ENCODE results near the gene RSBN1.

Gene RSBN1

GRCh38 chr1:113811888-113812660 lies at the start of gene RSBN1 (continued):
- TF ChIP-seq ZNF148 (tag by site-specific recombination; IDR thresholded peaks at IDR 0.05; ENCODE audit: borderline replicate concordance) (no peak), ZSCAN16 (tag by site-specific recombination; IDR thresholded peaks at IDR 0.05) (no peak), ZNF221 (tag by site-specific recombination; IDR thresholded peaks at IDR 0.05; ENCODE audit: borderline replicate concordance) (no peak), HOXA7 (CRISPR knock-in tag; IDR thresholded peaks at IDR 0.05; ENCODE audit: borderline replicate concordance) (no peak), ZNF394 (tag by site-specific recombination; IDR thresholded peaks at IDR 0.05; ENCODE audit: borderline replicate concordance) (peak; percentile 59; the same call in 1 of the 2 replicates), ZNF146 (tag by site-specific recombination; IDR thresholded peaks at IDR 0.05) (0 out of 2 replicates have a peak, but pooled peaks have one; percentile 7), ZBTB44 (tag by site-specific recombination; IDR thresholded peaks at IDR 0.05) (no peak), ZNF10 (tag by site-specific recombination; IDR thresholded peaks at IDR 0.05) (no peak), ZNF423 (tag by site-specific recombination; IDR thresholded peaks at IDR 0.05) (peak; percentile 52; the same call in 1 of the 2 replicates), ZSCAN23 (tag by site-specific recombination; IDR thresholded peaks at IDR 0.05) (no peak), ZNF629 (tag by site-specific recombination; IDR thresholded peaks at IDR 0.05) (peak; percentile 35; the same call in 1 of the 2 replicates), HOXC10 (CRISPR knock-in tag; IDR thresholded peaks at IDR 0.05) (no peak), ZNF350 (tag by site-specific recombination; IDR thresholded peaks at IDR 0.05) (no peak), ZNF19 (tag by site-specific recombination; IDR thresholded peaks at IDR 0.05; ENCODE audit: low read depth) (no peak), WT1 (tag by site-specific recombination; IDR thresholded peaks at IDR 0.05) (peak; percentile 63), SCRT2 (tag by site-specific recombination; IDR thresholded peaks at IDR 0.05) (peak; percentile 95), ZBTB1 (tag by site-specific recombination; IDR thresholded peaks at IDR 0.05) (no peak), ZFP3 (tag by site-specific recombination; IDR thresholded peaks at IDR 0.05; ENCODE audit: low read depth) (no peak), ZNF133 (tag by site-specific recombination; IDR thresholded peaks at IDR 0.05) (no peak), ZNF184 (tag by site-specific recombination; IDR thresholded peaks at IDR 0.05) (no peak), TRIM28 (IDR thresholded peaks at IDR 0.05; ENCODE audit: borderline replicate concordance, low read length) (peak; percentile 64; the same call in 1 of the 2 replicates), ZNF366 (tag by site-specific recombination; conservative IDR thresholded peaks at IDR 0.05) (peak; percentile 91), ZNF707 (tag by site-specific recombination; IDR thresholded peaks at IDR 0.05) (no peak), ZBTB48 (tag by site-specific recombination; IDR thresholded peaks at IDR 0.05) (peak; percentile 93), PRDM1 (tag by site-specific recombination; IDR thresholded peaks at IDR 0.05) (no peak), BCL6B (tag by site-specific recombination; IDR thresholded peaks at IDR 0.05) (no peak), ZNF596 (tag by site-specific recombination; IDR thresholded peaks at IDR 0.05) (no peak)
- TF ChIP-seq, protein P1, sequence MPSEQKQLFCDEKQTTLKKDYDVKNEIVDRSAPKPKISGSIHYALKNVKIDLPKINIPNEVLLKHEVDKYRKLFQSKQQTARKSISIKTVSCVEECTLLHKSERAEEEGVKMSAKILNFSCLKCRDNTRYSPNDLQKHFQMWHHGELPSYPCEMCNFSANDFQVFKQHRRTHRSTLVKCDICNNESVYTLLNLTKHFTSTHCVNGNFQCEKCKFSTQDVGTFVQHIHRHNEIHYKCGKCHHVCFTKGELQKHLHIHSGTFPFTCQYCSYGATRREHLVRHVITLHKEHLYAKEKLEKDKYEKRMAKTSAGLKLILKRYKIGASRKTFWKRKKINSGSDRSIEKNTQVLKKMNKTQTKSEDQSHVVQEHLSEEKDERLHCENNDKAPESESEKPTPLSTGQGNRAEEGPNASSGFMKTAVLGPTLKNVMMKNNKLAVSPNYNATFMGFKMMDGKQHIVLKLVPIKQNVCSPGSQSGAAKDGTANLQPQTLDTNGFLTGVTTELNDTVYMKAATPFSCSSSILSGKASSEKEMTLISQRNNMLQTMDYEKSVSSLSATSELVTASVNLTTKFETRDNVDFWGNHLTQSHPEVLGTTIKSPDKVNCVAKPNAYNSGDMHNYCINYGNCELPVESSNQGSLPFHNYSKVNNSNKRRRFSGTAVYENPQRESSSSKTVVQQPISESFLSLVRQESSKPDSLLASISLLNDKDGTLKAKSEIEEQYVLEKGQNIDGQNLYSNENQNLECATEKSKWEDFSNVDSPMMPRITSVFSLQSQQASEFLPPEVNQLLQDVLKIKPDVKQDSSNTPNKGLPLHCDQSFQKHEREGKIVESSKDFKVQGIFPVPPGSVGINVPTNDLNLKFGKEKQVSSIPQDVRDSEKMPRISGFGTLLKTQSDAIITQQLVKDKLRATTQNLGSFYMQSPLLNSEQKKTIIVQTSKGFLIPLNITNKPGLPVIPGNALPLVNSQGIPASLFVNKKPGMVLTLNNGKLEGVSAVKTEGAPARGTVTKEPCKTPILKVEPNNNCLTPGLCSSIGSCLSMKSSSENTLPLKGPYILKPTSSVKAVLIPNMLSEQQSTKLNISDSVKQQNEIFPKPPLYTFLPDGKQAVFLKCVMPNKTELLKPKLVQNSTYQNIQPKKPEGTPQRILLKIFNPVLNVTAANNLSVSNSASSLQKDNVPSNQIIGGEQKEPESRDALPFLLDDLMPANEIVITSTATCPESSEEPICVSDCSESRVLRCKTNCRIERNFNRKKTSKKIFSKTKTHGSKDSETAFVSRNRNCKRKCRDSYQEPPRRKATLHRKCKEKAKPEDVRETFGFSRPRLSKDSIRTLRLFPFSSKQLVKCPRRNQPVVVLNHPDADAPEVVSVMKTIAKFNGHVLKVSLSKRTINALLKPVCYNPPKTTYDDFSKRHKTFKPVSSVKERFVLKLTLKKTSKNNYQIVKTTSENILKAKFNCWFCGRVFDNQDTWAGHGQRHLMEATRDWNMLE (tag by site-specific recombination; conservative IDR thresholded peaks at IDR 0.05; ENCODE audit: low read depth), result no peak; the same call in 1 of the 2 replicates
- TF ChIP-seq, protein P2, sequence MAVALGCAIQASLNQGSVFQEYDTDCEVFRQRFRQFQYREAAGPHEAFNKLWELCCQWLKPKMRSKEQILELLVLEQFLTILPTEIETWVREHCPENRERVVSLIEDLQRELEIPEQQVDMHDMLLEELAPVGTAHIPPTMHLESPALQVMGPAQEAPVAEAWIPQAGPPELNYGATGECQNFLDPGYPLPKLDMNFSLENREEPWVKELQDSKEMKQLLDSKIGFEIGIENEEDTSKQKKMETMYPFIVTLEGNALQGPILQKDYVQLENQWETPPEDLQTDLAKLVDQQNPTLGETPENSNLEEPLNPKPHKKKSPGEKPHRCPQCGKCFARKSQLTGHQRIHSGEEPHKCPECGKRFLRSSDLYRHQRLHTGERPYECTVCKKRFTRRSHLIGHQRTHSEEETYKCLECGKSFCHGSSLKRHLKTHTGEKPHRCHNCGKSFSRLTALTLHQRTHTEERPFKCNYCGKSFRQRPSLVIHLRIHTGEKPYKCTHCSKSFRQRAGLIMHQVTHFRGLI (tag by site-specific recombination; IDR thresholded peaks at IDR 0.05), result no peak; the same call in 1 of the 2 replicates

Data from HEK293 (cell line).